ENCODE measurements around the gene PITX3.
"Not testable (repeated sequence)": the region's sequence is repeated elsewhere in the genome, so short reads cannot be mapped to it uniquely, and the experiment has no call there.

The PITX3 gene

DNA sequence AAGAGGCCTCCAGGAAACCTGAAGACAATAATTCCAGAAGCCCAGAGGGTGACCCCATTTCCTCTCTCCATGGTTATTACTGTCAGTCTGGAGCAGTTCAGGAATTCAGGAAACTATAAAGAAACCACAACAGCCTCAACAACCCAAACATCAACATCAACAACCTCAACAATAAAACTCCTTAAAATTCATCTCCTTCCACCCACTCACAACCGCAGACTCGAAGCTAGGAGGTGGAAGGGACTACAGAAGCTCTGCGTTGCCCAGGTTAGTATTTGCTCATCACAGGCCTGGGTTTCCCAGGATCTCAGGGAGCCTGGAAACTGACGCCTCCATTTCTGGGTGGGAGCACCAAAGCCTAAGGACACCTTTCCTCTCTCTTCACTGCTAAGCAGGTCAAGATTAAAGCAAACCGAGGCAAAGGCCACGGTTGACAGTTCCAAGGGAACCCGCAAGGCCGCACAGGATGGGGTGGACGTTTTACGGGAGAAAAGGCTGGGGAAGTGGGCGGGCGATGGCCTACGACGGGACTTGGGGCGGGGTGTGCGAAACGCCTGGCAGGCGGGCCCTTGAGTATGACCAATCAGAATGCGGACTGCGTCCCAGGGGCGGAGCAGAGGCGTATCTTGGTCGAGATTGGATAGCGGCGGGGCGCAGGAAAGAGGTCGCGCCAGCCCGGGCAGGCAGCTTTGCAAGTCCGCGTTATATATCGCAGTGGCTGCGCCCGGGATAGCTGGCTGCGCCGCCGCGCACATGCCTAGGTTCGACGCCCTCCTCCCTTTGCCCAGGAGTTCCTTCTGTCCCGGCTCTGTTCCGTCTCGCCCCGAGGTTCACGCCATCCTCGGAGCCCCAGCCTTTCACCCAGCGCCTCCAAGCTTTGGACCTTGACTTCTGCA is 15.4 kb downstream of the PITX3 start, which contains the start of gene ELOVL3:
Gene ELOVL3, plus strand, starts transcription at position 654 of the 896 bp plus-strand sequence. CDS start 250 bp downstream, outside the sequence.
- DNase-seq = peak; percentile 48

DNA sequence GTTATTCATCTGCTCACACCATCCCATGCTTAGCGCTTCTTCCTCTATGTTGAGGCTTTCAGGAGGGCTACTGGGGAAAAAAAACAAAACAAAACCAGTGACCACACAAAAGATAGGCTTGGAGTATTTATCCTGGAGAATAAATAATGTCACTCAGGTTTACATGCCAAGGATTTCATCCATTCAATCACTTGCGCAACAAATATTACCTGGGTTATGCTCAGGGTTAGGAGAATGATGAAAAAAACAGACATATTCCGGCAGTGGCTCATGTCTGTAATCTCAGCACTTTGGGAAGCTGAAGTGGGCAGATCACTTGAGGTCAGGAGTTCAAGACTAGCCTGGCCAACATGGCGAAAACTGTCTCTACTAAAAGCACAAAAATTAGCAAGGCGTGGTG is 18.5 kb downstream of the PITX3 start:
- no peak for DNase-seq

DNA sequence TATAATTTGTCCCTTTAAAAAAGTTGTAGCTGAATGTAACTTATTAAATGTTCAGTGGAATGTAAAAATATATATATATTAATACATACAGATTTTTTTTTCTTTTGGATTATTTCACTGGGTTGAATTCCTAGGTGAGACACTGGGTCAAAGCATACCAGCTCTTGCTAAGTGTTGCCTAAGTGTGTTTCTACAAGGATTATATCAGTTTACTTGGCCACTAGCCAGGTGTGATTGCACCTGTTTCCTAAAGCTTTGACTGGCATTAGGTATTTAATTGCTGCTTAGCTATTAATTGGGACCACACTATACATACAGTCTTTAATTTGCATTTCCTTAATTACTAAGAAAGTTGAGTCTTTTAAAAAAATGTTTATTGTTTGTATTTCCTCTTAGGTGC is 20.7 kb downstream of the PITX3 start:
- DNase-seq = peak; percentile 35

DNA sequence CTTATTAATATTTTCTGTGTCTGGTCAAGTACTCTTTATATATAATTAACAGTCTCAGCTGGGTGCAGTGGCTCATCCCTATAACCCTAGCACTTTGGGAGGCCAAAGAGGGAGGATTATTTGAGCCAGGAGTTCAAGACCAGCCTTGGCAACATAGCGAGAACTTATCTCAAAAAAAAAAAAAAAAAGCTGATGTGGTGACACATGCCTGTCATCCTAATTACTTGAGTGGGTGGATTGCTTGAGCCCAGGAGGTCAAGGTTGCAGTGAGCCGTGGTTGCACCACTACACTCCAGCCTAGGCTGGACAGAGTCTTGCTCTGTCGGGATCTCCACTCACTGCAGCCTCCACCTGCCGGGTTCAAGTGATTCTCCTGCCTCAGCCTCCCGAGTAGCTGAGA is 21.9 kb downstream of the PITX3 start:
- no peak for DNase-seq

DNA sequence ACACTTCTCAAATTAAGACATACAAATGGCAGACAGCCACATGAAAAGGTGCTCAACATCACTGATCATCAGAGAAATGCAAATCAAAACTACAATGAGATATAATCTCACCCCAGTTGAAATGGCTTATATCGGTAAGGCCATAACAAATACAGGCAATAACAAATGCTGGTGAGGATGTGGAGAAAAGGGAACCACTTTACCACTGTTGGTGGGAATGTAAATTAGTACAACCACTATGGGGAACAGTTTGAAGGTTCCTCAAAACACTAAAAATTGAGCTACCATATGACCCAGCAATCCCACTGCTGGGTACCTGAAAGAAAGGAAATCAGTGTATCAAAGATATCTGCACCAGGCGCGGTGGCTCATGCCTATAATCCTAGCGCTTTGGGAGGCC is 27.7 kb downstream of the PITX3 start:
- DNase-seq = not testable (repeated sequence)

DNA sequence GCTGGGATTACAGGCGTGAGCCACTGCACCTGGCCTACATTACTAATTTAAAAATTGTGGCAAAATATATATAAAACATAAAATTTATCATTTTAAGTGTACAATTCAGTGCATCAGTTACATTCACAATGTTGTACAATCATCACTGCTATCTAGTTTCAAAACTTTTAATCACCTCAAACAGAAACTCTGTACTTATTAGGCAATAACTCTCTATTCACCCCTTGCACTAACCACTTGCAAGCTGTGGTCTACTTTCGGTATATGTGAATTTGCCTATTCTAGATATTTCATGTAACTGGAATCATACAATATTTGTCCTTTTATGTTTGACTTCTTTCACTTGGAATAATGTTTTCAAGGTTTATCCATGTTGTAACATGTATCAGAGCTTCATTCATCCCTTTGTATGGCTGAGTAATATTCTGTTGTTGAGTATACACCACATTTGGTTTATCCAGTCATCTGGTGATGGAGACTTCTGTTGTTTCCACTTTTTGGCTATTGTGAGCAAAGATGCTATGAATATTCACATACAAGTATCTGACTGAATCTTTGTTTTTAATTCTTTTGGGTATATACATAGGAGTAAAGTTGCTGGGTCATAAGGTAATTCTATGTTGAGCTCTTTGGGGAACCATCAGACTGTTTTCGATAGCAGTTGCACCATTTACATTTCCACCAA is 29.6 kb downstream of the PITX3 start:
- no peak for DNase-seq

DNA sequence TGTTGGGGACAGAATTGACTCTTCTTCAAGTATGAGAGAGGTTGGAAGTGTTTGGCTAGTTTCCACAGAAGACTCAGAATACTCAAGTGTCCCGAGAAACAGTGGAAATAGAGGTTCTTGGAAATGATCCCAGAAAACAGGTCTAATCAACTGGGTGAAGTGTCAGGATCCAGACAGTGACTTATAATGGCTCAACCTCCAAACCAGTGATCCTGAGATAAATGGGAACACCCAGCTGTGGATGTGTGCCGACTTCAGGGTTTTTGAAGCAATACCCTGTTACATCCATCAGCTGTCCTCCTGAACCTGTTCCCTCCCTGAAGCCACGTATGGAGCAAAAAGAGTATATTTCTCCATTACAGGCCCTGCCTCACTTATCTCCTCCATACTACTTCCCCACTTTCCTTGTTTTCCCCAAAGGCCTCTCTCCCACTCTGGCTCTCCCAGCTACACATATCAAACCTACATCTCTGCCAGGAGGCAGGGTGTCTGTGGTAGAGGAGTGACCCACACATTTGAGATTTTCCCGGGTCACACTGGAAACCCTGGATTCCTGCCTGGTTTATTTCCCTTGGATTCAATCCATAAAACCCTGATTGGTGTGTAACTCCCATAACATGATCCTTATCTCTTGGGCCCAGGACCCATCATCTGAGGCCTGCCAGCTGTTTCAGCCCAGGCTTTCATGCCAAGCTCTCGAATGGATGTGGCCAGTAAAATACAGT is 32.8 kb downstream of the PITX3 start:
- DNase-seq = no peak

DNA sequence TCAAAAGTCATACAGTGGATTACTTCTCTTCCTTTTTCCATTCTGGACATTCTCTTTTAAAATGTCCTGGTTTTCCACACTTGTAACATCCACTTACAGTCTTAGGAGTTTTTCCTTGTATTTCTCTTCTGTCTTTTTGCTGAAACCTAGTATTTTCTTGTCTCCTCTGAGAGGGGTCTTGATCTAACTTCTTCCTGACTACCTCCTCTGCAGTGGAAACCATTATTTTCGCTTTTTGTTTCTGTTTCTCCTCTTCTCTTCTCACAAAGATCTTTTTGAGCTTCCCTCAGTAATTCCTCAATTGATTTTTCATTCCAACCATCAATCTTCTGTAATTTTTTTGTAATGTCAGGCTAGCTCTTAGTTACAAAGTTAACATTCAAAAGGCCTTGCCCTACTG is 38.9 kb downstream of the PITX3 start:
- DNase-seq = no peak

DNA sequence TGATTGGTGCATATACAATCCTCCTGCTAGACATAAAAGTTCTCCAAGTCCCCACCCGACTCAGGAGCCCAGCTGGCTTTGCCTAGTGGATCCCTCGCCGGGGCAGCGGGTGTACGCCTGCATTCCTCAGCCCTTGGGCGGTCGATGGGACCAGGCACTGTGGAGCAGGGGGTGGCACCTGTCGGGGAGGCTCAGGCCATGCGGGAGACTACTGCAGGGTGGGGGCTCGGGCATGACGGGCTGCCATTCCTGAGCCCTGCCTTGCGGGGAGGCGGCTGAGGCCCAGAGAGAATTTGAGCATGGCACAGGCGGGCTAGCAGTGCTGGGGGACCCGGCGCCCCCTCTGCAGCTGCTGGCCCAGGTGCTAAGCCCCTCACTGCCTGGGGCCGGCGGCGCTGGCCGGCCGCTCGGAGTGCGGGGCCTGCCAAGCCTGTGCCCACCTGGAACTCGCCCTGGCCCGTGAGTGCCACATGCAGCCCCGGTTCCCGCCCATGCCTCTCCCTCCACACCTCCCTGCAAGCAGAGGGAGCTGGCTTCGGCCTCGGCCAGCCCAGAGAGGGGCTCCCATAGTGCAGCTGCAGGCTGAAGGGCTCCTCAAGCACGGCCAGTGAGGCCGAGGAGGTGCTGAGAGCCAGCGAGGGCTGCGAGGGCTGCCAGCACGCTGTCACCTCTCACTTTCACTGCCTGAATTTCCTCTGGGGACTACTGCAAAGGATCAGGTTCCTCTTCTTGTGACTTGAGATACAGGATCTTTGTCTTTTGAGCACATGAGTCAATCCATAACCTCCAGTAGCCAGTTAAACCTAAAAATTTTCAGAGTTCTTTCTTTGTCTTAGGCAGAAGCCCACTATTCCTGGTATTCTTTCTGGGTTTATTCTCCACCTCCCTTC is 40.3 kb downstream of the PITX3 start:
- DNase-seq = no peak

DNA sequence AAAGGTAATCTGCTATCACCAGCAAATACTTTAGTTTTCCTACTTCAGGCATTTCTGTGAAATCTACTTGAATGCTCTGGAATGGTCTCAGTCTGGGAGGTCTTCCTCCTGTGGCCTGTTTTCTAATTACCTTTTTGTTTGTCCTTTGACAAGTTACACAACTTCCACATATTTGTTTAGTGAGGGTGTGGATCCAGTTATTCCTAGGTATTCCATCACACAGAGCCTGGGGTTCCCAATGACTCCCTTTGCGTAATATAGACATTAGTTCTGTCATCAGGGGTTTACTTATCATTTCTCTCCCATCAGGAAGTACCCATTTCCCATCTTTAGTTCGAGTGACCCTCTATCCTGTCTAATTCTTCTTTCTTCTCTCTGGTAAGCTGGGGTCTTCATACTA is 43.3 kb downstream of the PITX3 start:
- no peak for DNase-seq

DNA sequence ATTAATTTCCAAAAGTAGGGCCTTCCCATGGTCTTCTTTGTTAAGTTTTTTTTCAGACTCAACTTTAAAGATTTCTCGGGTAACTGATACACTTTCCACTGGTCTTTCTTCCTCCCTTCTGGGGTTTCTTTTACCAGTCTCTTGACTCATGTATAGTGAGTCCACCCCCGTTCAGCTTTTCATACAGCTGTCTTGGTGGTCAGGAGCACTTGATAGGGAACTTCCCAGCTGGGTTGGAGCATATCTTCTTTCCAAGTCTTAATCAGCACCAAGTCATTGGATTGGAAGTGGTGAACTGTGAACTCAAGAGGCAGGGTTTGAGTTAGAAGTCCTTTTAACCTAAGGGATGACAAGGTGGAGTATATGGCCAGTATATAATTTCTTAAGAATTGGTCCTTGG is 44.4 kb downstream of the PITX3 start:
- no peak for DNase-seq

DNA sequence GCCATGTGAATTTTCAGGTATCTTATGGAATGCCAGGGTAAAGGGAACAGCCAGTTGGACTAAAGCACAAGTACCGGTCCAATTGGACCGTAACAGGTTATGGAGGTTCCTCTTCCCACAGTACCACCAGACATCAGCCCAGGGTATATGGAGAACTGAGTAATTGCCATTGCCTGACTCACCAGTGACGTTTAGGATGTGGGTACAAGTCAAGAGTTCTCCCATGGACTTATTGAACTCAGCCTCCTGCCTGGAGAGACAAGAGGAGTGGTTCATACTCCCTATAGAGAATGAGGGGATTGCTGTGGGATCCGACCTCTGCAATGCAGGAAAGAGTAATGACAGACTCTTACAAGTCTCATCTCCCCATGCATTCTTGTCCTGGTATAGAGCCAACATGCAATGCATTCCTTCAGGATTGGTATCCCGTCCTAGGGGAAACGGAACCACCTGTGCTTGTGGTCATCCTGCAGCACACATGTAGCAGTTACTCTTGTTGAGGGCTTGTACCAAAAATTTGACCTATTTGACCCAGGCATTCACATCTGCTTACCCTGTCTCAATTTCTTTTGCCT is 45.9 kb downstream of the PITX3 start:
- no peak for DNase-seq

DNA sequence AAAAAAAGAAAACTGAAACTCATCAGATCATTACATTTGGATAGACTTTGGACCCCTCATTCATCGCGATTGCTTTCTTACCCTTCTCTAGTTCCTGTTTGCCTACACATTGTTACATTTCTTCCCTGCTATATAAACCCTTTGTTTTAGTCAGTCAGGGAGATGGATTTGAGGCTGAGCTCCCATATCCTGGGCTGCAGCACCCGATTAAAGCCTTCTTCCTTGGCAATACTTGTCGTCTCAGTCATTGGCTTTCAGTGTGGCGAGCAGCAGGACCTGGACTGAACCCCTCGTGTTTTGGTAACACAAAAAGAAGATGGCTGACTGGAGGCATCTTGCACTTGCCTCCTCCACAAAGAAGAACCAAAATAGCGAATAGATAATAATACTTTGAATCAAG is 49.4 kb downstream of the PITX3 start:
- DNase-seq = no peak

DNA sequence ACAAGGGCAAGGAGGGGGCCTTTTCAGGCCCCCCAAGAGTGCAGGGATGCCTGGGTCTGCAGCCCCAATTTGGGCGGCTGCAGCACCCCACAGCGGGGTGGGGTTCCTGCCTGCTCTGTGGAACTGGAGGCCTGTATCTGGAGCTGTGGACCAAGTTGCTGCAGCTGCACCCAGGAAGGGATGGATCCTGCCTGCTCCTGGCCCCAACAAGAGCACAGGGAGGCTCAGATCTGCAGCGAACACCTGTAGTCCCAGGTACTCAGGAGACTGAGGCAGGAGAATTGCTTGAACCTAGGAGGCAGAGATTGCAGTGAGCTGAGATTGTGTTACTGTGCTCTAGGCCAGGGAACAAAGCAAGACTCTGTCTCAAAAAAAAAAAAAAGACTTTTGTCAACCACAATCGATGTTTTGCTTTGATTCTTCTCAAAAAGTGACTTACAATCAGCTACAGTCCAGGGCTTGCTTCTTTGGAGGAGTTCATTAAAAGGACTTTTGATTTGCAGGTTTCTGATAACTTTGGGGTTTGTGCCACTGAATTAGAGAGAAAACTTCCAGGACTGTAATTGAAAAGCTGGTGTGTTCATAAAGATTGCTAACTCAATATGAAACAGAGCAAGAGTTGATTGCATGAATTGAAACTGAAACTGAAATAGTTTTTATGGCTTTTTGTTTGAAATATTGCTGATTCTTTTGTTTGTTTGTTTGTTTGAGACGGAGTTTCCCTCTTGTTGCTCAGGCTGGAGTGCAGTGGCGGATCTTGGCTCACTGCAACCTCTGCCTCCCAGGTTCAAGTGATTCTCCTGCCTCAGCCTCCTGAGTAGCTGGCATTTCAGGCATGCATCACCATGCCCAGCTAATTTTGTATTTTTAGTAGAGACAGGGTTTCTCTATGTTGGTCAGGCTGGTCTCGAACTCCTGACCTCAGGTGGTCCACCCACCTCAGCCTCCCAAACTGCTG is 52.1 kb downstream of the PITX3 start:
- DNase-seq = not testable (repeated sequence)

DNA sequence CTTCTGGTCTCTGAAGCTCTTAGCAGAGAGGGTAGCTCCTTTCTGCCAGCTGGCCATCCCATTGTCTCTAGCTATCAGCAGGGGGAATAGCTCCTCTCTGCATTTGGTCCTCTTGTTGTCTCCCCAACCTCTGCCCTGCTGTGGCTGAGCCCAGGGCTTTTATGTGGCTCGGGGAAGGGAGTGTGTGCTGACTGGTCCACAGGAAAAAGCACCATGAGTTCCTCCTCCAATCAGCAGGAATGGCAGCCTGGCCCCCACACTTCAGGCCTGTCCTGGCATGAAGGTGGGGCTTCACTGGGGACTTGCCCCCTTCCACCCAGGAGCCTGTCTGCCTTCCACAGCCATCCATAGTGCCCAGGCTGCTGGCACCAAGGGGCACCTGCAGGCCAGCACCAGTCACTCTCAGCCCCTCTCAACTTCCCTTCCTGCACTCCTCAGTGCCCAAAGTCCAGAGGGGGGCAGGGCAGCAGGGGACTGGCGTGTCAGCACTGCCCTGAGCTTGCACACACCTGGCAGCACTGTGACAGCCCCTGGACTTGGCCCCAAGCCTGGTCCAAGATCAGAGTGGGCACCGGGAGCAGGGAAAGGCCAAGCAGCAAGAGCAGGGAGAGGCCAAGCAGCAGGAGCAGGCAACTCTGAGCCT is 52.9 kb downstream of the PITX3 start:
- no peak for DNase-seq

DNA sequence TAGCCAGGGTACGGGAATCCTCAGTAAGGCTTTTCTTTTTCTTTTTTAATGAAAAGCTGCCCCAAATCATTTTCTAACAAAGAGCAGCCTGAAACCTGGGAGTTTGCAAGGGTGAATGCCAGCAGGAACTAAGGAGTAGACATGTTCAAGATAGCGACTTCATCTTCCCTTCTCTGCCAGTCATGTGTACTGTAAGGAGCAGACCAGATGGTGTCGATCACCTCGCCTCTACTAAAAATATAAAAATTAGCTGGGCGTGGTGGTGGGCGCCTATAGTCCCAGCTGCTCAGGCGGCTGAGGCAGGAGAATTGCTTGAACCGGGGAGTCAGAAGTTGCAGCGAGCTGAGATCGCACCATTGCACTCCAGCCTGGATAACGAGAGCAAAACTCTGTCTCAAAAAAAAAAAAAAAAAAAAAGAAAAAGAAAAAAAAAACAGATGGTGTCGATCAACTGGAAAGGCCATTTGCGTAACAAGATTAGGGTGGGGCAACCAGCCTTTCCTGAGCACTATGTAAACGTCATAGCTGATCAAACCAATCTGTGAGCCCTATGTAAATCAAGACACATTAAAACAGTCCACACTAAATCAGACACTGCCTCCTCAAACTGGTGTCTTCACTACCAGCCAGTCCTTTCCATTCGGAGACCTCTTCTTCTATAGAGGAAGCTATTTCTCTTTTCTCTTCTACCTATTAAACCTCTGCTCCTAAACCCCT is 55.3 kb downstream of the PITX3 start:
- DNase-seq = no peak

DNA sequence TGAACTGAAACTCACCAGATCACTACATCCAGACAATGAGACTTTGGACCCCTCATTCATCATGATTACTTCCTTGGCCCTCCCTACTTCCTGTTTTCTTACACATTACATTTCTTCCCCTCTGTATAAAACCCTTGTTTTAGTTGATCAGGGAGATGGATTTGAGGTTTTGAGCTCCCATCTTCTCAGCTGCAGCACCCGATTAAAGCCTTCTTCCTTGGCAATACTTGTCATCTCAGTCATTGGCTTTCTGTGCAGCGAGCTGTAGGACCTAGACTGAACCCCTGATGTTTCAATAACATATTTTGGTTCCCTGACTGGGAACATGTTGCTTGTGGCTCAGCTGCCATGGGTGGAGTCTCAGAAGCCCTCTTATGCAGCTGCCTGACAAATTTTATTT is 56.0 kb downstream of the PITX3 start:
- no peak for DNase-seq

DNA sequence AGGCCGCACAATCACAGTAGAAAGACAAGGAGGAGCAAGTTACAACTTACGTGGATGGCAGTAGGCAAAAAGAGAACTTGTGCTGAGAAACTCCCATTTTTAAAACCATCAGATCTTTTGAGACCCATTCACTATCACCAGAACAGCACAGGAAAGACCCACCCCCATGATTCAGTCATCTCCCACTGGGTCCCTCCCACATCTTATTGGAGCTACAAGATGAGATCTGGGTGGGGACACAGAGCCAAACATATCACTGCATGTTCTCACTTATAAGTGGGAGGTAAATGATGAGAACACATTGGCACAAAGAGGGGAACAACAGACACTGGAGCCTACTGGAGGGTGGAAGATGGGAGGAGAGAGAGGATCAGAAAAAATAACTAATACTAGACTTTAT is 56.7 kb downstream of the PITX3 start:
- DNase-seq = no peak
